T-cell (primary cell): ENCODE measurements around the gene SVBP. TPM values are rescaled to one million over a fixed set of nuclear protein-coding genes. Genes with fewer than 3 reads are reported as not detected.
"Not testable (repeated sequence)": the region's sequence is repeated elsewhere in the genome, so short reads cannot be mapped to it uniquely, and the experiment has no call there.

Source experiments
- ATAC-seq, 4 experiments: fragments of 200-7000 bp in 3 of 4; fragments of 150-1000 bp in 1 of 4; cut with Tn5 transposase; replicated peaks in 1 of 4; 1 replicate in 3 of 4; 2 replicates in 1 of 4; pipeline ENCODE4 v1.10.0; 2021; ENCODE audit warnings: moderate library complexity in 3 of 4, mild to moderate bottlenecking in 2 of 4, moderate number of reproducible peaks in 1 of 4
- CTCF ChIA-PET, 2 donors: fragments of 300-600 bp; sonication (Branson Sonifier 250); formaldehyde crosslinking; loops; one replicate each; lab custom pipeline; 2022; ENCODE audit warnings: antibody characterized with exemption in 2 of 2; lab: Charles Lee
- POLR2A ChIA-PET, 2 donors: fragments of 300-600 bp; sonication (Branson Sonifier 250); formaldehyde crosslinking; loops; one replicate each; lab custom pipeline; 2022; ENCODE audit warnings: antibody characterized with exemption in 2 of 2; lab: Charles Lee
- DNase-seq, 35 experiments: peaks; one replicate each; pipeline versions ENCODE4 v3.0.0 to v3.0.0-alpha.2; 2013 to 2023
- H3K27ac ChIP-seq: one replicate; pipeline ENCODE4 v1.5.1; 2013; ENCODE audit warnings: low read length
- H3K27me3 ChIP-seq, 2 experiments: replicated peaks in 1 of 2; 1 replicate in 1 of 2; 2 replicates in 1 of 2; pipeline versions ENCODE4 v1.6.1 to v1.7.0; 2013; ENCODE audit warnings: low read length in 1 of 2, mixed read lengths in 1 of 2; ENCODE audit not compliant: control insufficient read depth in 2 of 2, insufficient read depth in 2 of 2; ENCODE audit errors: extremely low read depth in 1 of 2
- H3K36me3 ChIP-seq, 2 donors: 1 replicate in 1 of 2; 2 replicates in 1 of 2; pipeline versions ENCODE4 v1.6.1 to v1.7.0; 2013; ENCODE audit warnings: low read length in 1 of 2; ENCODE audit not compliant: control insufficient read depth in 2 of 2, insufficient read depth in 1 of 2; ENCODE audit errors: extremely low read depth in 1 of 2
- H3K4me1 ChIP-seq, 2 experiments: 1 replicate in 1 of 2; 2 replicates in 1 of 2; pipeline versions ENCODE4 v1.6.1 to v1.7.0; 2013; ENCODE audit warnings: low read length in 2 of 2, mixed read lengths in 1 of 2; ENCODE audit not compliant: insufficient read depth in 2 of 2, control insufficient read depth in 1 of 2; ENCODE audit errors: extremely low read depth in 1 of 2
- H3K4me3 ChIP-seq, 2 donors: 1 replicate in 1 of 2; 2 replicates in 1 of 2; pipeline versions ENCODE4 v1.5.1 to v1.7.0; 2013; ENCODE audit warnings: mild to moderate bottlenecking in 2 of 2, low read length in 1 of 2, moderate library complexity in 1 of 2; ENCODE audit not compliant: control insufficient read depth in 1 of 2; ENCODE audit errors: extremely low read depth in 1 of 2
- H3K9me3 ChIP-seq: 2 replicates; pipeline ENCODE4 v1.7.0; 2013
- H3K27ac Mint-ChIP-seq, 2 donors: one replicate each; pipeline ENCODE4 v1.8.0; 2020 to 2021; ENCODE audit warnings: mild to moderate bottlenecking in 2 of 2, mixed read lengths in 2 of 2
- H3K27me3 Mint-ChIP-seq, 2 donors: one replicate each; pipeline ENCODE4 v1.8.0; 2021 to 2022; ENCODE audit warnings: mixed read lengths in 2 of 2
- H3K36me3 Mint-ChIP-seq: one replicate; pipeline ENCODE4 v1.8.0; 2021; ENCODE audit warnings: mixed read lengths
- H3K4me1 Mint-ChIP-seq, 3 donors: one replicate each; pipeline ENCODE4 v1.8.0; 2020 to 2022; ENCODE audit warnings: mixed read lengths in 3 of 3, mild to moderate bottlenecking in 1 of 3
- H3K4me3 Mint-ChIP-seq, 3 donors: one replicate each; pipeline ENCODE4 v1.8.0; 2020 to 2022; ENCODE audit warnings: mild to moderate bottlenecking in 3 of 3, mixed read lengths in 3 of 3, moderate library complexity in 3 of 3
- H3K9me3 Mint-ChIP-seq, 3 donors: one replicate each; pipeline ENCODE4 v1.8.0; 2020 to 2022; ENCODE audit warnings: mixed read lengths in 3 of 3
- WGBS: methylation state at CpG from one replicate; pipeline ENCODE4 v1.1.5; 2013; ENCODE audit warnings: missing lambda C conversion rate; ENCODE audit not compliant: insufficient coverage; 5-methylcytosine and 5-hydroxymethylcytosine counted together
- total RNA-seq, 35 experiments: library from RNA in 6 of 35; stranded (reverse) in 6 of 35; fragments of 120-200 nt in 1 of 35; gene quantifications; one replicate each; pipeline versions ENCODE4 v1.2.1 to v1.2.4 and lab custom pipeline; 2013 to 2026

Gene SVBP
- total RNA-seq, 5 donors from 2014 or later (not counting 1 experiment from before 2014, with no cell fraction given): 15.8 to 19.7 (median 18.7) TPM

DNA sequence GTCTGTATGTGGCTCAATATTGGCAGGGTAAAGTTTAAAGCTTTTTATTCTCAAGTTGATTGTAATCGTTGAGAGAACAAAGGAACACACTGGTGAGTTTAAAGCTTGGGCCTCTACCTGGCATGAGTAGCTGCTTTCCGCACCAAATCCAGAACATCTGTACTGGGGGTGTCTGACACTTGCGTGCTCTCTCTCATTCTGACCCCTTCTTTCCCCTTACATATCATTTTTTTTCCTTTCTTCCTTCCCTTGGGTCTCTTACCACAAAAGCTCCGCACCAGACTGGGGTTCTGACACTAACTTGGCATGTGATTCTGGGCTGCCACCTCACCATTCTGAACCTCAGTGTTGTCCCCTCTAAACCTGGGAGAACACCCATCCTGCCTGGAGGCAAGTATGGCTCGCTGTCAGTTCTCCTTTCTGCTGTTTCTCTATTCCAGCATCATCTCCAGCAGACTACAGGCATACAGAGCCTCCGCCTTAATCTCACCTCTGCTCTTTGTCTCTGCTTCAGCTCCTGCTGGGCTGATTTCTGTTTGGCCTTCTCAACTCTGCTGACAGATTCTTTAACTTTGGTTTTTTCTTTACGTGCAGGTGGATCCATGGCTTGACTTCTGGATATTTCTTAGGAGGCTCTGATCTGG lies 1.1 kb downstream of the SVBP start:
- ATAC-seq (peak; percentile 0 to 4 (median 1)), DNase-seq (peak in 7 of 35 experiments; percentile 2 to 16 (median 3))
- H3K9me3 ChIP-seq: no peaks in the 10 kb centered on the region
- 13% methylated on average over 3 of the region's 7 CpGs for WGBS
- Mint-ChIP-seq H3K27me3 (no peaks in the 10 kb centered on the region), H3K9me3 (no peaks in the 10 kb centered on the region), H3K27ac (peak overlapping the region; percentile 90 to 93), H3K4me1 (peaks cover 20 to 39% (median 20%) of the 10 kb centered on the region in 3 donors), H3K4me3 (peak overlapping the region; percentile 78 to 84 (median 83)), H3K36me3 (peaks cover 4% of the 10 kb centered on the region)
- peaks cover 10 to 13% of the 10 kb centered on the region in 2 experiments for H3K4me1 ChIP-seq
- H3K27me3 ChIP-seq: no peaks in the 10 kb centered on the region
- H3K4me3 ChIP-seq: peak overlapping the region; percentile 66 to 82
- peak overlapping the region; percentile 81 for H3K27ac ChIP-seq
- POLR2A ChIA-PET: interaction anchor here (0.6 to 1.7 kb wide), 2 partner anchors 31 to 49 kb away, joined by 4 read pairs; partner anchors contain the start of genes C1orf50 (in 1 of the 2) and P3H1 (in 1 of the 2)
- H3K36me3 ChIP-seq: no peaks in the 10 kb centered on the region
- CTCF ChIA-PET: interaction anchor here in 1 of 2 donors (1.2 to 4.0 kb wide), 2 partner anchors 30 to 49 kb away, joined by 4 to 16 read pairs; partner anchors contain the start of genes C1orf50, P3H1 and ZNF691

DNA sequence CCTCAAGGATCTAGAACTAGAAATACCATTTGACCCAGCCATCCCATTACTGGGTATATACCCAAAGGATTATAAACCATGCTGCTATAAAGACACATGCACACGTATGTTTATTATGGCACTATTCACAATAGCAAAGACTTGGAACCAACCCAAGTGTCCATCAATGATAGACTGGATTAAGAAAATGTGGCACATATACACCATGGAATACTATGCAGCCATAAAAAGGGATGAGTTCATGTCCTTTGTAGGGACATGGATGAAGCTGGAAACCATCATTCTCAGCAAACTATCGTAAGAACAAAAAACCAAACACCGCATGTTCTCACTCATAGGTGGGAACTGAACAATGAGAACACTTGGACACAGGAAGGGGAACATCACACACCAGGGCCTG lies 2.4 kb downstream of the SVBP start:
- CTCF ChIA-PET, POLR2A ChIA-PET, H3K4me3 Mint-ChIP-seq, DNase-seq, ATAC-seq, H3K27ac Mint-ChIP-seq, H3K27ac ChIP-seq, H3K27me3 ChIP-seq, H3K4me3 ChIP-seq, H3K27me3 Mint-ChIP-seq, H3K9me3 ChIP-seq, H3K9me3 Mint-ChIP-seq, H3K36me3 ChIP-seq: not testable (repeated sequence)
- Mint-ChIP-seq H3K4me1 (peaks cover 20 to 34% (median 20%) of the 10 kb centered on the region in 3 donors), H3K36me3 (peaks cover 12% of the 10 kb centered on the region)
- no CpG with 5 or more reads among the region's 3 CpGs for WGBS
- peaks cover 10 to 13% of the 10 kb centered on the region in 2 experiments for H3K4me1 ChIP-seq

DNA sequence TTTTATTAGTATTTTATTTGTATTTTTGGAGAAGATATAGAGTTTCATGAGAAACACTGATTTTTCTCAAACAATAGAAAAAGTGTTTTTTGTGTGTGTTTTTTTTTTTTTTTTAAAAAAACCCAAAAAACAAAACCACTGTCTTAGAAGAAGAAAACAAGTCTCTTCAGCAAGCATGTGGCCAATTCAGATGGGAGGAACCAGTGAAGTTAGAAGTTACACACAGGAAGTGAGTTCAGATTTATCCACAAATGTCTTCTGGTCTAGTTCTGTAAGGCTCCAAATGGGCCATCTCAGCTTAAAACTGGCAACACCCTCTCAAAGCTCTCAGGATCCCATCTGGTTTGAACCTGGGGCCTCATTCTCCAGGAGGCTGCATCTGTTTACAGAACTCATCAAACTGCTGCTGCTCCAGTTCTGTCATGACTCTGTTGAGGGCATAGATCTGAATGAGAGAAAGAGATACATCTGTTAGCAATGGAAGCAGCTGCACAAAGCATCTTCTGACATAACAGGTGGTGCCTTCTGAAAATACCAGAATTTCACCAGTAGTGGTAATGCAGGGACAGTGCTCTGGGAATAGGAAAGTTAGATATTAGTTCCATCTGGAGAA lies 10.0 kb downstream of the SVBP start:
- CTCF ChIA-PET: no interaction called here
- Mint-ChIP-seq H3K4me3 (no peak overlapping the region), H3K9me3 (no peaks in the 10 kb centered on the region), H3K4me1 (peaks cover 11 to 14% (median 12%) of the 10 kb centered on the region in 3 donors), H3K27me3 (no peaks in the 10 kb centered on the region), H3K36me3 (peaks cover 35% of the 10 kb centered on the region), H3K27ac (peak overlapping the region; percentile 56 to 63)
- H3K27me3 ChIP-seq: peaks cover 0 to 3% of the 10 kb centered on the region in 2 experiments
- no peaks in the 10 kb centered on the region for H3K9me3 ChIP-seq
- DNase-seq (no peak), ATAC-seq (no peak)
- POLR2A ChIA-PET: interaction anchor here in 1 of 2 donors (0.6 kb wide), 1 partner anchor 982 kb away, joined by 6 read pairs; no protein-coding TSS in a partner anchor
- peaks cover 0 to 7% of the 10 kb centered on the region in 2 donors for H3K36me3 ChIP-seq
- peaks cover 4 to 12% of the 10 kb centered on the region in 2 experiments for H3K4me1 ChIP-seq
- H3K4me3 ChIP-seq: no peak overlapping the region
- H3K27ac ChIP-seq: peak overlapping the region; percentile 9

DNA sequence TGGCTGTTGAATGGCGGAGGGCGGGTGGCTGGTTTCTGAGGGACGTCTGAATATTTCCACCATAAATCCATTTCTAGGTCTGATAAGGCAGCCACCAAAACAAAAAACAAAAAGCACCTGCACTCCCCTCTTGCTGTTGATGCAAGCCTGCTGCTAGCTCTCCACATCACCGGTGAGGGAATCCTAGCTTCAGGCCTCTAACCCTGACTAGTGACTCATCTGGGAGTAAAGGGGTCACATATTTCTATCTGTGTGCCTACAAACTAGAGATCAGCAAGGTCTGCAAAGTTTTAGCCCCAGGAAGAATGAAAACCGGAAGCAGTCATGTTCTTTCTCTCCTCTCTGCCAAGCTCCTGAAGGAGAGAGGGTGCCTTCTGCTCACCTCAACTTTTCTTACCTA lies 10.6 kb downstream of the SVBP start:
- H3K9me3 Mint-ChIP-seq: no peaks in the 10 kb centered on the region
- Histone ChIP-seq H3K27ac (no peak overlapping the region), H3K27me3 (peaks cover 0 to 3% of the 10 kb centered on the region in 2 experiments), H3K36me3 (peaks cover 0 to 7% of the 10 kb centered on the region in 2 donors), H3K4me1 (peaks cover 4 to 12% of the 10 kb centered on the region in 2 experiments), H3K9me3 (no peaks in the 10 kb centered on the region), H3K4me3 (no peak overlapping the region)
- POLR2A ChIA-PET: interaction anchor here in 1 of 2 donors (0.6 kb wide), 1 partner anchor 983 kb away, joined by 6 read pairs; no protein-coding TSS in a partner anchor
- H3K4me3 Mint-ChIP-seq: no peak overlapping the region
- CTCF ChIA-PET: no interaction called here
- no peak for DNase-seq
- H3K4me1 Mint-ChIP-seq: peaks cover 11 to 14% (median 12%) of the 10 kb centered on the region in 3 donors
- ATAC-seq: no peak
- no peaks in the 10 kb centered on the region for H3K27me3 Mint-ChIP-seq
- WGBS: 100% methylated on average over 3 of the region's 5 CpGs
- H3K27ac Mint-ChIP-seq: peak overlapping the region in 1 of 2 donors; percentile 56
- H3K36me3 Mint-ChIP-seq: peaks cover 33% of the 10 kb centered on the region

DNA sequence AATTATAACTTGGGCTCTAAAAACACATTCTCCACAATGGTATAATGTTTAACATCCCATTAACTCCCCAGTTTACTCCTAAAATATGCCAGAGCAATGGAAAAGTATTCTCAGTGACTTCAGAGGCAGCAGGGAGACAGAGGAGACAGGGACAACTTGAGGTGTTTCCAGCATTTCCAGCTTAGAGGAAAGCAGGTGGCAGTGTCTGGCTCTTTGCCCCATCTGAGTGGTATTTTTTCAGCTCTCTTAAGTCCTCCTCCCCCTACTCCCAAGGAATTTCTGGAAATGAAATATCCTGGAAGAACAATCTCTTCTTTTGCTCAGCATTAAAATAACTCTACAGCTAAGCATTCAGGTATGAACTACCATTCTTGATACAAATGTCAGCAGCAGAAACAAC lies 11.0 kb downstream of the SVBP start:
- peaks cover 4 to 12% of the 10 kb centered on the region in 2 experiments for H3K4me1 ChIP-seq
- H3K27me3 ChIP-seq: peaks cover 0 to 3% of the 10 kb centered on the region in 2 experiments
- no peak for ATAC-seq
- H3K4me3 Mint-ChIP-seq: no peak overlapping the region
- peaks cover 0 to 7% of the 10 kb centered on the region in 2 donors for H3K36me3 ChIP-seq
- no peaks in the 10 kb centered on the region for H3K9me3 Mint-ChIP-seq
- H3K4me3 ChIP-seq: no peak overlapping the region
- H3K4me1 Mint-ChIP-seq: peaks cover 11 to 14% (median 12%) of the 10 kb centered on the region in 3 donors
- H3K27me3 Mint-ChIP-seq: no peaks in the 10 kb centered on the region
- H3K27ac ChIP-seq: no peak overlapping the region
- DNase-seq: no peak
- no peak overlapping the region for H3K27ac Mint-ChIP-seq
- CTCF ChIA-PET: no interaction called here
- no peaks in the 10 kb centered on the region for H3K9me3 ChIP-seq
- POLR2A ChIA-PET: no interaction called here
- H3K36me3 Mint-ChIP-seq: peaks cover 31% of the 10 kb centered on the region

DNA sequence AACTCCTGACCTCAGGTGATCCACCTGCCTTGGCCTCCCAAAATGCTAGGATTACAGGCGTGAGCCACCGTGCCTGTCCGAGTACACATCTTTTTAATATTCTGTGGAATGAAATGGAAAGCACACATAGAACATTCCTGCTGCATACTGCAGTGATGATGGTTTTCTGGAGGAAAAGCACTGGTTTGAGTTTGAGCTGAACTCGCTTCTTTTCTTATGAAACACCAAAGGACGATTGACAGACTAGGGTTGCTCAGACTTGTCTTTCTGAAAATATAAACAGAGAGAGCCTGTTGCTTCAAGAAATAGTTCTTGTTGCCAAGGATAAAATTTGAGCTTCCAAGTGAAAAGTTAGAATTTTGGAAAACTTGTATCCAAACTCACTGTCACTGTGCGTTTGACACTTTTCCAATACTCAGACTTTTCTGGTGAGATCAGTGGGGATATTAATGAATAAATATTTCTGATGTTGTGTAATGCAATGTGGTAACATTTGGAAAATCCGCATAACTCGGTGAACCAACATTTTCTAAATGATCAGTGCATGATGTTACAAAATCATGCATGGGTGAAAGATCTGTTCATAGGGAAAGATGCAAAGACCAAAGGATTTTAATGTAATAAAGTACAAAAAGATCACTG lies 15.2 kb downstream of the SVBP start:
- H3K4me3 ChIP-seq: no peak overlapping the region
- ATAC-seq: no peak

More for the DNA sequence above, 15.2 kb downstream of the SVBP start:
- H3K27ac ChIP-seq: no peak overlapping the region
- H3K9me3 ChIP-seq: no peaks in the 10 kb centered on the region
- CTCF ChIA-PET: no interaction called here
- WGBS: 100% methylated on average over 4 of the region's 8 CpGs
- no peak for DNase-seq
- H3K36me3 ChIP-seq: no peaks in the 10 kb centered on the region
- Mint-ChIP-seq H3K4me1 (peaks cover 3 to 4% (median 3%) of the 10 kb centered on the region in 3 donors), H3K36me3 (peaks cover 23% of the 10 kb centered on the region), H3K4me3 (no peak overlapping the region), H3K9me3 (no peaks in the 10 kb centered on the region), H3K27ac (no peak overlapping the region), H3K27me3 (no peaks in the 10 kb centered on the region)
- peaks cover 0 to 5% of the 10 kb centered on the region in 2 experiments for H3K4me1 ChIP-seq
- POLR2A ChIA-PET: interaction anchor here in 1 of 2 donors (0.7 kb wide), 1 partner anchor 48 kb away, joined by 5 read pairs; no protein-coding TSS in a partner anchor
- peaks cover 0 to 3% of the 10 kb centered on the region in 2 experiments for H3K27me3 ChIP-seq
